KOPT-K1 (cell line): Measurements from ENCODE around the gene HPS1.

Experiments used
- H3K27ac ChIP-seq: fragments of 200-600 bp; sonication (generic); 2 replicates; pipeline ENCODE4 v1.5.1; 2016; ENCODE audit warnings: antibody characterized with exemption, mild to moderate bottlenecking, low read depth, low read length; ENCODE audit not compliant: poor library complexity, severe bottlenecking
- H3K36me3 ChIP-seq: fragments of 200-600 bp; sonication (generic); 2 replicates; pipeline ENCODE4 v1.5.1; 2017; ENCODE audit warnings: antibody characterized with exemption, mild to moderate bottlenecking, low read length, moderate library complexity; ENCODE audit not compliant: insufficient read depth
- H3K9me3 ChIP-seq: fragments of 200-600 bp; sonication (generic); 2 replicates; pipeline ENCODE4 v1.5.1; 2017; ENCODE audit warnings: antibody characterized with exemption, low read length, mild to moderate bottlenecking; ENCODE audit not compliant: insufficient read depth, poor library complexity, severe bottlenecking

The HPS1 gene

DNA sequence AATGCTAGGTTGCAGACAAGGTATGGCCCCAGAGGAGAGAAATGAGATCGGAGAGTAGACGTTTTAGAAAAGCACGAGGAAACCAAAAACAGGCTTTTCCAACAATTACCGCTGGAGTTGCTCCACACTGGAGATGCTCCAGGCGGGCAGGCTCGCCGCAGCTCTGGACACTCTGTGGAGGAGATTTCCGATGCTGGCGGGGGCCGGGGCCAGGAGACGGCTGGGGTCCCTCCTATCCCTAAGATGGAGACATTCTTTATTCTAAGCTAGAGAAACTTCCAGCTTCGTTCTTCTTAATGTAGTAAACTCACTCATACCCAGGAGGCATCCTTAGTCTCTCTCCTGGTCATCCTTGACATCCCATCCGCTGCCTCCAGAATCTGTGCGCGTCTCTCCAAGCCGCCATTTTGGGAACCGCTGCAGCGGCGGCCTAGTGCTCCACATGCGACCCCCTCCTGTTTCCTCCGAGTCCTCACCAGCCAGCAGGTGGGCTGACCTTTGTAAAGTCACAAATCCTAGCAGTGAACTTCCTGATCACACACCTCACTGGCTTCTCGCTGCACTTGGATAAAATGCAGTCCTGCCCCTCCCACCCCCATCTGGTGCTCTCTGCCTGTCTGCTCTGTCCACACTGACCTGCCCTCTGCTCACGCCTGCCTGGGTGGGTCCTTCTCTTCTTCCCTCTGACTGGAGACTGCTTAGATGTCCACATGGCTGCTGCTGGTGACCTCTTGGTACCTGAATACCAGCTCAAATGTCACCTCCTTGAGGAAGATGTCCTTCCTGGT lies 43.6 kb downstream of the HPS1 start:
- no peak overlapping the region for H3K27ac ChIP-seq
- H3K36me3 ChIP-seq = no peaks in the 10 kb centered on the region
- no peaks in the 10 kb centered on the region for H3K9me3 ChIP-seq

DNA sequence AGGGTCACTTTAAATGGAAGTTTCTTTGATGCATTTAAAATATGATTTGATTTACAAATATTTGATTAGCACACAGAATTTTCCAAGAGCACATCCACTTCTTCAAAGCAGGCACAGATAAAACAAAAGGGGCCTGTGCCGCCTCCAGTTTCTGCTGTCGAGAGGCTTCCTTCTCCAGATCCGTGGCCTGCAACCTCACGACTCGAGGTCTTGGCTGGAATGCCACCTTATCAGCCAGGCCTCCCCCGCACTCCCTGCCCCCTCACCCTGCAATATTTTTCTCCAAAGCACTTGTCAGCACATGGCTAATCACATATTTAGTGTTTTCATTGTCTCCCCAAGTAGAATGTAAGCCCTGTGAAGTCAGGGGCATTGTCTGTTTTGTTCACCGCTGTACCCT lies 44.3 kb downstream of the HPS1 start:
- H3K9me3 ChIP-seq = no peaks in the 10 kb centered on the region
- H3K27ac ChIP-seq = no peak overlapping the region
- H3K36me3 ChIP-seq = no peaks in the 10 kb centered on the region

DNA sequence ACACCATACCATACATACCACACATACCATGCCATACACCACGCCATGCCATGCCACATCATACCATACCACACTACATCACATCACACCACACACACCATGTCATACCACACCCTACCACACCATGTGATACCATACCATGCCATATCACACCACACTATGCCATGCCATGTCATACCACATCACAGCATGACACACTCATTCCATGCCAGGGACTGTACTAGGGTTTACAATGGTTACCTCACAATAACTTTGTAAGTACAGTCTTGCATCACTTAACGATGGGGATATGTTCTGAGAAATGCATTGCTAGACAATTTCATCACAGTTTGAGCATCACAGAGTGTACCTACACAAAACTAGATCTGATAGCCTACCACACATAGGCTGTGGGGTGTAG lies 46.3 kb downstream of the HPS1 start:
- H3K27ac ChIP-seq = no peak overlapping the region
- H3K36me3 ChIP-seq = no peaks in the 10 kb centered on the region
- no peaks in the 10 kb centered on the region for H3K9me3 ChIP-seq

DNA sequence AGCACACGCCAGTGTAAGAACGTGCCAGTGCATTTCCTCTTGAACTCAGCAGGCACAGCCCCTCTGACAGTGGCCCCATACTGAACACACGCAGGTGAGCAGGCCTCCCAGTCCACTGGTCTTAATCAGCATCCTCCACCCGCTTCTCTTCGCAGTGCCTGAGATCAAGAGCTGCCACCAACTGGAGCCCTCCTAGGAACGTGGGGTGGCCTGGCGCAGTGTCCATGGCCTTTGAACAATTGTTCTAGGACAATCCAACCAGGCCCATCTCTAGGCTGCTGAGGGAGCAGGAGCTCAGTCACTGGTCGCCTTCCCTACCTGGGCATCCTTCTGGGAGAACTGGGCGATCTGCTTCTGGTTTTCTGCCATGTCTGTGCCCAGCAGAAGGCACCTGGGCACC lies 47.0 kb downstream of the HPS1 start:
- no peaks in the 10 kb centered on the region for H3K36me3 ChIP-seq
- H3K9me3 ChIP-seq = no peaks in the 10 kb centered on the region
- no peak overlapping the region for H3K27ac ChIP-seq

DNA sequence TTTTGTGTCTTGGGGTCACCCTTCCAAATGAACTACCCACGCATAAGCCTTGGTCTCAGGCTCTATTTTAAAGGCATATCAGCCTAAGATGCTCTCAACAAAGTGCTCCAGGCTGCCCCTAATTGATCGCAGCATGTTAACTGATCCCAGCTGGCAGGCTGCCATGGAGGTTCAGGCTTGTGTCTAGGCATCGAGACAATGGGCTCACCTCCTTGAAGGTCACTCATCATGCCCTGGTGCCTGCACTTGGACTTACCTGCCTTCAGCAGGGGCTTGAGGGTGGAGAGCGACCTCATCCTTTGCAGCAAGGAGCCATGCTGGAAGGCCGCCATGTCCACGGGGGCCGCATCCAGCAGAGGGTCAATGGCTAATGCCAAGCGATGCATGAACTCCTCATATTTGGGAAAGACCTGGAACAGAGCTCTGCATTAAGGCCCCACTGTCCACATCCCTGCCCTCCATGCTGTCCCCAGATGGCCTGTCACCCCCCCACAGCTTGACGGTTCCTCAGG lies 49.6 kb downstream of the HPS1 start:
- no peak overlapping the region for H3K27ac ChIP-seq
- no peaks in the 10 kb centered on the region for H3K9me3 ChIP-seq
- H3K36me3 ChIP-seq = no peaks in the 10 kb centered on the region

DNA sequence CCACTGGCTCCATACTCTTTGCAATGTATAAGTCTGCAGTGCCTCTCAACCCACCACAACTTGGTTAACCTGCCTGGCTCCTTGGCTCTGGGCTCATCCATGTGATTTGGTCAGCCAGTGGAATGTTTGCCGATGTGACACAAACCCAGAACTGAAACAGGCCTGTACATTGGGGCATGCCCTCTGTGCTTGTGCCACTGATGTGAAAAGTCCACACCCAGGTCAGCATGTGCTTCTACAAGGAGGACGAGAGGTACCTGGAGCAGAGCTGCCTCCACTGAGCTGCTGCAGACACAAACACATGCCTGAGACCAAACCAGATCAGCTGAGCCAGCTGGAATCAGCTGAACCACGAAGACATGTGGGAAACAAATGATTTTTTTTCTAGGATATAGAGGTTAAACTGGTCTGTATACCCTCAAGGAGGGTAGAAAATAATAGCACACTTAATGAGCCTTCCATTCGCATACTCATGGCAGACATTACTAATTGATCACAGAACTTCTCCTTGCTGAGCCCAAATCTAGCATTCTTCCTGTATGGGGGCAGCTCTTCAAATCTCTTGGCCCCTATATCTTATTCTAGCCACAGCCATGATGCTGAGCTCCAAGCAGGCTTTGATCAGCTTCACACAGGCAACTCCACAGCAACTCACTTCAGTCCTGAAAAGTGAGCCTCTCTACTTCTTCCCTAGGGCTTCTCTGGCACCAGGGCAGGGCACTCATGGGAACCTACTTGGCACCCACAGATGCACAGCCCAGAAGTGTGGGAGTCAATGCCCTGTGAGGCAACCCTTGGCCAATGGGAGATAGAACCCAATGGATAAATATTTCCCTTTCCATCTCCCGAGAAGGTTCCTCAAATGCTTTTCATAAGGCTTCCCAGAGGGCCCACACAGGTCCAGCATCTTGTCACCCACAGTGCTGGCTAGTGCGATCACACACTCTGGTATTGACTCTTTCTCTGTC lies 50.4 kb downstream of the HPS1 start:
- Histone ChIP-seq H3K36me3 (no peaks in the 10 kb centered on the region), H3K27ac (no peak overlapping the region), H3K9me3 (no peaks in the 10 kb centered on the region)

DNA sequence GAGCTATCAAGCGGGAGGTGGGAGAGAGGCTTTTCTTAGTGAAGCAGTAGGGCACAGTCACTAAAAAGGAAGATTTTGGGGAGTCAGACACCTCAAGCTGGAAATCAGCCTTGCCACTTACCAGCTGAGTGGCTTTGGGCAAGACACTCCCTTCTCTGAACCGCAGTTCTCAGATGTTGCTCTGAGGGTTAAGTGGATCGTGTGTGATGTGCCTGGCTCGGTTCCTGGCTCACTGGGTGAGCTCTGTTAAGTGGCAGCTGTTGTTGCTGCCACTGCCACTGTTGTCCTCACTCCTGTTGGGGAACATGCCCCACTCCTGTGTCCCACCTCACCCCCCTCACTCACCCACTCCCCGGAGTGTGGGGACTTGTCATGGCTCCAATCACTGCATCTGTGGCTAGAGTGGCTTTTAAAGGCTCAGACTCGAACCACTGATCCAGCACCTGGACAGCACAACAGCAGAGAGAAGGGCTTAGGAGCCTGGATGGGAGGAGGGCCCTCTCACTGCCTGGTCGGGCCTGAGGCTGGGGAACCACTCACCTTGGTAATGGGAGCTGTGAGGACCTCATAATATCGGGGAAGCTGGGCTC lies 51.8 kb downstream of the HPS1 start:
- no peak overlapping the region for H3K27ac ChIP-seq
- no peaks in the 10 kb centered on the region for H3K9me3 ChIP-seq
- no peaks in the 10 kb centered on the region for H3K36me3 ChIP-seq

DNA sequence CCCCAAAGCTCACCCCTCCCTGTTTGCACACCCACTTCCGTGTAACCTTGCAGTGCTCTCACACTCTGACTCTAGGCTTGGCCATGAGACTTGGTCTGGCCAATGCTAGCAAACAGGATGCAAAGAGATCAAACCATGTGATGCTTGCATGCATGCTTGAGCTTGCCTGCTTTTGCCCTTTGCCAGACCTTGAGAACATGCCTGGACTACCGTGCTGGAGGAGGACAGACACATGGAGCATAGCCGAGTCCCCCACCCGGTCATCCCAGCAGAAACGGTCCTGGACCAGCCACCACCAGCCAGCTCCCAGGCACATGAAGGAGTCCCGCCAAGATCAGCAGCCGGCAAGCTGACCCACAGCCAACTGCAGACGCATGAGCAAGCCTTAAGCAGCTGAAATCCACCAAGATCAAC lies 55.1 kb downstream of the HPS1 start:
- Histone ChIP-seq H3K36me3 (no peaks in the 10 kb centered on the region), H3K27ac (no peak overlapping the region), H3K9me3 (no peaks in the 10 kb centered on the region)

DNA sequence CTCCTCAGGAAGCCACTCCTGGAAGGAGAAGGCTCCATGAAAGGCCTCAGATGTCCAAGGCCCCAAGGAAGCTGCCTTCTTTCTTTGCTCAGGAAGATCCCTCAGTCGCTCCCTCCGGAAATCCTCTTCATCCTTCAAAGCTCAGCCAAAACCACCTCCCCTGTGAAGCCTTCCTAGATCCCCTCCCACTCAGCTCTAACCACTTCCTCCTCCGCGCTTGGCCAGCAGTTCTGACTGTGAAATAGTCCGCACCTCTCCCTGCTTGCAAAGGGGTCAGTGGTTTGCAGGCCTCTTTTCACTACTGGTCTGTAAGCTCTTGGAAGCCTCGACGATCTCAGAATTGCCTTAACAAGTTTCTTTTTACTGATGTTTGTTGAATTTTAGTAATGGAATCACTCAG lies 55.7 kb downstream of the HPS1 start:
- no peak overlapping the region for H3K27ac ChIP-seq
- H3K36me3 ChIP-seq = no peaks in the 10 kb centered on the region
- H3K9me3 ChIP-seq = no peaks in the 10 kb centered on the region

DNA sequence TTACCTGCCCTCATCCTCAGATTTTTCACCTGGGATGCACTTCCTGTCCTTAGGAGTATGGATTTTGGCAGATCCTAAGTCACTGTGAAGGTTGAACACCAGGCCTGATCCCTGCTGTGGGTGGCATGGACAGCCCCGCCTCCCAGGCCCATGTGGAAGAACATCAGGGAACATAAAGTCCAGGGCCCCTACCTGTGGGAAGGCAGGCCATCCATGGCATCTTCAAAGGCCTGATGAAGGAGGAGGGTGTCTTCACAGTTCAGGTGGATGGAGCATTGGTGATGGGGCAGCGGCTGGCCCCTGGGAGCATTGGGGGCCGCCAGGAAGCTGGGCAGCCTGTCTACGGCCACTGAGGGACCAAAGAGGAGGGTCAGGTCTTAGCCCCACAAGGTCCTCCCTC lies 56.3 kb downstream of the HPS1 start:
- Histone ChIP-seq H3K27ac (no peak overlapping the region), H3K36me3 (no peaks in the 10 kb centered on the region), H3K9me3 (no peaks in the 10 kb centered on the region)

DNA sequence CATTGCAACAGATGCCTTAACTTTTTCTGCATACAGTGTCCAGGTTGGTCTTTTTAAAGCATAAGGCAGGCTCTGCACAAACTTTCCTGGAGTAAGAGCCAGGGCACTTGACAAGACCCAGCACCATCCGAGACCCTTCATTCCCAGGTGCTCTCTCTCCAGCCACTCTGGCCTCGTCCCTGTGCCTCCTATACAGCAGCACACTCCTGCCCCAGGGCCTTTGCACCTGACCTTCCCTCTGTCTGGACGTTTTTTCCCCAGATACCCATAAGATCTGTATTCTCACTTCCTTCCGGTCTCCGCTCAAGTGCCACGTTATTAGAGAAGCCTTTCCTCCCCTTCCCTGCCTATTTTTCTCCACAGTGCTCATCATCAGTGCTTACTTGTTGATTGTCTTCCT lies 57.3 kb downstream of the HPS1 start:
- H3K36me3 ChIP-seq = no peaks in the 10 kb centered on the region
- no peak overlapping the region for H3K27ac ChIP-seq
- H3K9me3 ChIP-seq = no peaks in the 10 kb centered on the region

DNA sequence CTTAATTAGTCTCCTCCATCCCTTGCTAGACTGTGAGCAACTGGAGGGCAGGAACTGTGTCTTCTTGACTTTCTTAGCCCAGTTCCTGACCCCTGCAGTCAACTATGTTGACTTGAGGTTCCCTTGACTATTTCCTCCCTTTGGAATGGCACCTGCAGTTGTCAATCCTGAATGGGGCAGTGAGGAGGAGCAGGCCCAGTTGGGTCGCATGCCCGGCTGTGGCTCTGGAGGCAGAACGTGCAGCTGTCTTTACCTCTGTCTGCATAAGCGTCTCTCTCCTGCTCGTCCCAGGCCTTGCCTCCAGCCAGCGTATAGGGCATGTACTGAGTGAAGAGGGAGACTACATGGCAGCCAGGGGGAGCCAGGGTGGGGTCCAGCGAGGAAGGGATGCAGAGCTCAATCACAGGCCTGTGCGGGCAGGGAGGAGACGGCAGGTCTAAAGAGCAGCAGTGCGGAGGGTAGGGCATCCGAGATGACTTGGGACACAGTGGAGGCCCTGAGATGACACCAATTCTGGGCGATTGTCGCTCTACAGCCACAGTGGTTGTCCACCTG lies 58.6 kb downstream of the HPS1 start:
- no peaks in the 10 kb centered on the region for H3K9me3 ChIP-seq
- H3K36me3 ChIP-seq = no peaks in the 10 kb centered on the region
- no peak overlapping the region for H3K27ac ChIP-seq

DNA sequence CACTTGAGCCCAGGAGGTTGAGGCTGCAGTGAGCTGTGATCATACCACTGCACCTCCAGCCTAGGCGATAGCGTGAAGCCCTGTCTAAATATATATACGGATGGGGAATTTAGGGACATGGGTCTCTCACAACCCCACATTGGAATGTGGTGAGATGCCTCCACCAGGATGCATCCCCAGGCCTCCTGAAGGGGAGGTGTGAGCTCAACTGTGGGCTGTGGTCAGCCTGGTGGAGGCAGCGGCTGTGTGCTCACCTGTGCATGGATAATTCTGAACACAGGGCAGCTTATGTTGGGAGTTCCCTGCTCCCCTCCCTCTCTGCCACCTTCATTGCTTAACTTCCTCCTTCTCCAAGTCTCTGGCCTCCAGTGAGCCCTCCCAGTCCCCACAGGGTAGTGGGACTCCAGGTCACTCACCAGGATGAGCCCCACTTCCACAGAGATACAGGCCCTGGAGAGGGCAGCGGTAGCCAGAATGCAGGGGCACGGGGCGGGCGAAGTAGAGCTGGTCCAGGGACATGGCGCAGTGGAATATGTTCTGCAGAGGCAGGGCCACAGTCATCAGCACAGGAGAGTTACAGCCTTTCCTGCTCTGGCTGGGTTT lies 62.1 kb downstream of the HPS1 start:
- no peaks in the 10 kb centered on the region for H3K36me3 ChIP-seq
- no peak overlapping the region for H3K27ac ChIP-seq
- no peaks in the 10 kb centered on the region for H3K9me3 ChIP-seq

DNA sequence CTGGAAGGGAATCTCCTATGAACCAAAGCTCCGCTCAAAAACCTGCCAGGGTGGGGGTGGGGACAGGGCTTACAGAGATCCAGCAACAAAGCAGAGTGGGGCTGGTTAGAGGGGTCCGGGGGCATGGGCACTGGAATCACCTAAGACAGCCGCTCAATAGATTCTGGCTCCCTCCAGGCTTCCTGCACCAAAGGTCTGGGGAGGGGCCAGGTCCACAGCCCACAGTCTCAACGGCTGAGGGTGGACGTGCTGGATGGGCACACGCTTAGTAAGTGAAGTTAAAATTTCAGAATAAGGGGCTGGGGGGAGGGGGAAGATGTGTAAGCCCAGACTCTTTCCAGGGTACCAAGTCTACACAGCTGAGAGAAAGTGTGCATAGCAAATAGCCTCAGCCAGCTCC lies 62.9 kb downstream of the HPS1 start:
- H3K36me3 ChIP-seq = no peaks in the 10 kb centered on the region
- H3K9me3 ChIP-seq = no peaks in the 10 kb centered on the region
- H3K27ac ChIP-seq = no peak overlapping the region
